Measurements from ENCODE around the gene MSANTD1. TPM values are rescaled to one million over a fixed set of nuclear protein-coding genes. Genes with fewer than 3 reads are reported as not detected.
A peak's percentile ranks its signal among the peaks of the same experiment; 100 is the strongest.

MSANTD1 gene
- total and polyA plus RNA-seq, 7 donors: 0.11 to 0.94 (median 0.34) TPM

DNA sequence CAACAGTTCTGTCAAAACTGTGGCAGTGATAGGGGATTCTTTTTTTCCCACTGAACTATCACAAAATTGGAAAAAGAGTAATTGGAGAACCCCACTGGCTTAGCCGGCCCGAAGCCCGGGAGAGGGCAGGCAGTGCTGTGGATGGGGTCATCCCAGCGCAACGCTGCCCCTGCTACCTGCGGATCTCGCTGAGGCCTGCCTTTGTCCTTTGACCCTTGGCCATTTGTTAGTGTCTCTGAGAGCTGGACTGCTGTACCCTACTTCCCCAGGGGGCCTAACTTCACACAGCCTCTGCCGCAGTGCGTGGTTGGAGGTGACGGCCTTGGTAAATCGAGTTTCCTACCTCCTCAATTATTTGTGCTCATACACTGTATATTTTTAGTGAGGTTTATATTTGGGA lies 43.0 kb upstream of the MSANTD1 start:
- ATAC-seq (no peak), DNase-seq (no peak)
- Histone ChIP-seq H3K27ac (no peak overlapping the region), H3K9me3 (no peaks in the 10 kb centered on the region), H3K4me1 (peaks cover 35% of the 10 kb centered on the region), H3K4me3 (no peak overlapping the region), H3K36me3 (ENCODE audit: insufficient read depth in 1 of 2, low read depth in 1 of 2) (peaks cover 0 to 52% of the 10 kb centered on the region in 2 donors), H3K27me3 (ENCODE audit: insufficient read depth in 3 of 3, low read length in 2 of 3) (no peaks in the 10 kb centered on the region)
- intact Hi-C loops (cut with DNase I): no loop called here
- TF ChIP-seq, protein P1, sequence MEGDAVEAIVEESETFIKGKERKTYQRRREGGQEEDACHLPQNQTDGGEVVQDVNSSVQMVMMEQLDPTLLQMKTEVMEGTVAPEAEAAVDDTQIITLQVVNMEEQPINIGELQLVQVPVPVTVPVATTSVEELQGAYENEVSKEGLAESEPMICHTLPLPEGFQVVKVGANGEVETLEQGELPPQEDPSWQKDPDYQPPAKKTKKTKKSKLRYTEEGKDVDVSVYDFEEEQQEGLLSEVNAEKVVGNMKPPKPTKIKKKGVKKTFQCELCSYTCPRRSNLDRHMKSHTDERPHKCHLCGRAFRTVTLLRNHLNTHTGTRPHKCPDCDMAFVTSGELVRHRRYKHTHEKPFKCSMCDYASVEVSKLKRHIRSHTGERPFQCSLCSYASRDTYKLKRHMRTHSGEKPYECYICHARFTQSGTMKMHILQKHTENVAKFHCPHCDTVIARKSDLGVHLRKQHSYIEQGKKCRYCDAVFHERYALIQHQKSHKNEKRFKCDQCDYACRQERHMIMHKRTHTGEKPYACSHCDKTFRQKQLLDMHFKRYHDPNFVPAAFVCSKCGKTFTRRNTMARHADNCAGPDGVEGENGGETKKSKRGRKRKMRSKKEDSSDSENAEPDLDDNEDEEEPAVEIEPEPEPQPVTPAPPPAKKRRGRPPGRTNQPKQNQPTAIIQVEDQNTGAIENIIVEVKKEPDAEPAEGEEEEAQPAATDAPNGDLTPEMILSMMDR (IDR thresholded peaks at IDR 0.05): no peak
- 93 to 95% (median 95%) methylated on average over 11 of the region's 11 CpGs for WGBS, 3 donors

DNA sequence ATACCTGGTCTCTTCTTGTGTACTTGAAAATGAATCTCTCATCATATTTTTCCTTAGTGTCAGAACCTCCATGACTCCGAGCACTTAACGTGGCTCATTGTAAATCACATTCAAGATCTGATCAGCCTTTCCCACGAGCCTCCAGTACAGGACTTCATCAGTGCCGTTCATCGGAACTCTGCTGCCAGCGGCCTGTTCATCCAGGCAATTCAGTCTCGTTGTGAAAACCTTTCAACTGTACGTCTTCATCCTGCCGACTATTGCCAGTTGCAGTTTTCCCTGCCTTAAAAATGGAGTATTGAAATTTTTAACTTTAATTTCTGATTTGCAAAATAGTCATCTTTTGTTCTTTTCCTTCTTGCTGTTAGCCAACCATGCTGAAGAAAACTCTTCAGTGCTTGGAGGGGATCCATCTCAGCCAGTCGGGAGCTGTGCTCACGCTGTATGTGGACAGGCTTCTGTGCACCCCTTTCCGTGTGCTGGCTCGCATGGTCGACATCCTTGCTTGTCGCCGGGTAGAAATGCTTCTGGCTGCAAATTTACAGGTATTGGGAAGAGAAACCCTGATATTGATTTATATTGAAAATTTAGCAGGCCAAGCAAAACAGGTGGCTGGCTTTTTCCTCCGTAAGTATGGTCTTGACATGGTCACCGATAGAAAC lies 42.4 kb upstream of the MSANTD1 start:
- no peak overlapping the region for H3K27ac ChIP-seq
- H3K27me3 ChIP-seq (ENCODE audit: insufficient read depth in 3 of 3, low read length in 2 of 3): no peaks in the 10 kb centered on the region
- H3K4me3 ChIP-seq: no peak overlapping the region
- no peak for DNase-seq
- peaks cover 29% of the 10 kb centered on the region for H3K4me1 ChIP-seq
- WGBS, 3 donors: 93 to 94% (median 94%) methylated on average over 18 of the region's 18 CpGs
- intact Hi-C loops (cut with DNase I): no loop called here
- TF ChIP-seq, protein P1 (IDR thresholded peaks at IDR 0.05): no peak
- no peaks in the 10 kb centered on the region for H3K9me3 ChIP-seq
- peaks cover 0 to 56% of the 10 kb centered on the region in 2 donors for H3K36me3 ChIP-seq (ENCODE audit: insufficient read depth in 1 of 2, low read depth in 1 of 2)
- no peak for ATAC-seq

DNA sequence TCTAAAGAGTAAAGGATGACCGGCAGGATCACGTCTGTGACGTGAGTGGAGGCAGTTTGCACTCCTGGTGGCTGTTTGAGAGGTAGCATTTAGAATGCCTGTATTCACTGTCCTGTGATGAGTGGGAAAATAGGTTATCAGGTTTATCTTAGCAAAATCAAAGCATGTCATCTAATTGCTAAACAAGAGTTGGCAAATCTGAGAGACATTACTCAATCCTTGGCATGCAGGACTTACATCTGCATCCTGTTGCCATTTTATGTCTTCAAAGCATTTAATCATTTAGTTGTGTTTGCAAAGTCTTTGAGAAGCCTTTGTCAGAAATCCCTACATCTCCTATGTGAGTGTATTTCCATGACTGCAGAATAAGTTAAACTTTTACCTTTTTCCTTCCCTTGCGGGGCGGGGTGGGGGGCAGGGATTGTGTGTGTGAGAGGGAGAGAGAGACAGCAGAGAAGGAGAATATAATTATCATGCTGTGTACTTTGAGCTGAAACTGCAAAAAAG lies 41.4 kb upstream of the MSANTD1 start:
- H3K4me3 ChIP-seq: no peak overlapping the region
- H3K27me3 ChIP-seq (ENCODE audit: insufficient read depth in 3 of 3, low read length in 2 of 3): no peaks in the 10 kb centered on the region
- no peak overlapping the region for H3K27ac ChIP-seq
- peaks cover 4 to 66% of the 10 kb centered on the region in 2 donors for H3K36me3 ChIP-seq (ENCODE audit: insufficient read depth in 1 of 2, low read depth in 1 of 2)
- 82 to 90% (median 88%) methylated on average over 5 of the region's 5 CpGs for WGBS, 3 donors
- TF ChIP-seq, protein P1 (IDR thresholded peaks at IDR 0.05): no peak
- H3K4me1 ChIP-seq: peaks cover 21% of the 10 kb centered on the region
- H3K9me3 ChIP-seq: no peaks in the 10 kb centered on the region
- no peak for DNase-seq
- intact Hi-C loops (cut with DNase I): no loop called here
- no peak for ATAC-seq

DNA sequence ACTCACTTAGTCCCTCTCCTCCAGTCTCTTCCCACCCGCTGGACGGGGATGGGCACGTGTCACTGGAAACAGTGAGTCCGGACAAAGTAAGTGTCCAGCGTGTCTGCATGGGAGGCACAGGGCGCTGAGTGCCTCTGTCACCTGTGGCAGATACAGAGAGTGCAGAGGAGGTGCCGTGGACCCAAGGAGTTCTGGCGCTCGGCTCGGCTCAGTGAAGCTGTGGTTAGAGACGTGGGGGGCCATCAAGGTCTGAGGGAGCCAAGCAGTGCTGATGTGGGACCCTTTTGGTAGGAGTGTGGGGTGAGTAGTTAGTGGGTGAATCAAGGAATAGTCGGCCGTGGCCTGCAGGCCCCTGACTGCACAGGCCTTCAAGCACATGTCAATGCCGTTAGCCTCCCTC lies 40.1 kb upstream of the MSANTD1 start:
- Histone ChIP-seq H3K27me3 (ENCODE audit: insufficient read depth in 3 of 3, low read length in 2 of 3) (no peaks in the 10 kb centered on the region), H3K9me3 (no peaks in the 10 kb centered on the region), H3K36me3 (ENCODE audit: insufficient read depth in 1 of 2, low read depth in 1 of 2) (peaks cover 9 to 78% of the 10 kb centered on the region in 2 donors), H3K4me3 (no peak overlapping the region), H3K4me1 (peaks cover 9% of the 10 kb centered on the region), H3K27ac (no peak overlapping the region)
- 95 to 97% (median 96%) methylated on average over 14 of the region's 14 CpGs for WGBS, 3 donors
- no peak for ATAC-seq
- peak in 1 of 2 donors; percentile 38 for DNase-seq
- TF ChIP-seq, protein P1 (IDR thresholded peaks at IDR 0.05): no peak
- intact Hi-C loops (cut with DNase I): no loop called here

Data from psoas muscle (tissue), 8 donors.